GM23338 (cell line): ENCODE measurements around the gene HAO1. TPM values are rescaled to one million over a fixed set of nuclear protein-coding genes. Genes with fewer than 3 reads are reported as not detected.
"Not testable (repeated sequence)": the region's sequence is repeated elsewhere in the genome, so short reads cannot be mapped to it uniquely, and the experiment has no call there.

Source experiments
- ATAC-seq: fragments of 200-7000 bp; cut with Tn5 transposase; 3 replicates; pipeline ENCODE4 v1.9.1; 2020
- DNase-seq: peaks from one replicate; pipeline ENCODE4 v3.0.0-alpha.2; 2015; ENCODE audit warnings: low spot score
- H2AFZ ChIP-seq: fragments of 200-600 bp; sonication (generic); 2 replicates; pipeline ENCODE4 v1.8.0; 2016; ENCODE audit warnings: antibody characterized with exemption, mild to moderate bottlenecking, moderate library complexity
- H3F3A ChIP-seq: fragments of 200-600 bp; sonication (generic); replicated peaks from 2 replicates; pipeline ENCODE4 v1.8.0; 2017; ENCODE audit warnings: antibody characterized with exemption, mixed run types, low read depth
- H3K27ac ChIP-seq: fragments of 200-600 bp; sonication (generic); 2 replicates; pipeline ENCODE4 v1.6.1; 2016; ENCODE audit warnings: low read depth
- H3K27me3 ChIP-seq: fragments of 200-600 bp; sonication (generic); 2 replicates; pipeline ENCODE4 v1.8.0; 2016; ENCODE audit warnings: mild to moderate bottlenecking, mixed run types, moderate library complexity; ENCODE audit not compliant: insufficient read depth
- H3K36me3 ChIP-seq: fragments of 200-600 bp; sonication (generic); 2 replicates; pipeline ENCODE4 v1.8.0; 2016; ENCODE audit warnings: mild to moderate bottlenecking; ENCODE audit not compliant: insufficient read depth
- H3K4me1 ChIP-seq: fragments of 200-600 bp; sonication (generic); 2 replicates; pipeline ENCODE4 v1.8.0; 2016; ENCODE audit warnings: mild to moderate bottlenecking, moderate library complexity; ENCODE audit not compliant: insufficient read depth
- H3K4me2 ChIP-seq: fragments of 200-600 bp; sonication (generic); 2 replicates; pipeline ENCODE4 v1.7.1; 2017; ENCODE audit warnings: mixed run types
- H3K4me3 ChIP-seq: fragments of 200-600 bp; sonication (generic); 2 replicates; pipeline ENCODE4 v1.6.1; 2016; ENCODE audit warnings: mixed run types
- H3K79me2 ChIP-seq: fragments of 200-600 bp; sonication (generic); replicated peaks from 2 replicates; pipeline ENCODE4 v1.8.0; 2017; ENCODE audit warnings: mild to moderate bottlenecking; ENCODE audit not compliant: insufficient read depth
- H3K9me2 ChIP-seq: fragments of 200-600 bp; sonication (generic); 2 replicates; pipeline ENCODE4 v1.8.0; 2017; ENCODE audit not compliant: insufficient read depth
- H4K20me1 ChIP-seq: fragments of 200-600 bp; sonication (generic); replicated peaks from 2 replicates; pipeline ENCODE4 v1.8.0; 2017; ENCODE audit warnings: mild to moderate bottlenecking; ENCODE audit not compliant: insufficient read depth
- H3K27ac Mint-ChIP-seq: 2 replicates; pipeline ENCODE4 v1.8.0; 2020; ENCODE audit warnings: inconsistent platforms, mild to moderate bottlenecking, moderate library complexity, mixed read lengths
- H3K27me3 Mint-ChIP-seq: 3 replicates; pipeline ENCODE4 v1.8.0; 2022; ENCODE audit warnings: low read depth, mild to moderate bottlenecking, moderate library complexity, mixed read lengths, inconsistent platforms; ENCODE audit not compliant: insufficient read depth, poor library complexity
- H3K36me3 Mint-ChIP-seq: 3 replicates; pipeline ENCODE4 v1.8.0; 2021; ENCODE audit warnings: low read depth, mild to moderate bottlenecking, inconsistent platforms, moderate library complexity, mixed read lengths
- H3K4me1 Mint-ChIP-seq: 3 replicates; pipeline ENCODE4 v1.8.0; 2020; ENCODE audit warnings: mild to moderate bottlenecking, inconsistent platforms, mixed read lengths
- H3K4me3 Mint-ChIP-seq: 3 replicates; pipeline ENCODE4 v1.8.0; 2021; ENCODE audit warnings: moderate library complexity, mild to moderate bottlenecking, inconsistent platforms, mixed read lengths
- H3K9me3 Mint-ChIP-seq: 3 replicates; pipeline ENCODE4 v1.8.0; 2020; ENCODE audit warnings: moderate library complexity, mild to moderate bottlenecking, inconsistent platforms, mixed read lengths
- CTCF ChIP-seq, 2 experiments: fragments of 200-600 bp in 1 of 2; sonication (generic) in 1 of 2; conservative IDR thresholded peaks; 2 replicates each; pipeline versions ENCODE4 v1.5.1 to v1.6.1; 2016 to 2017; ENCODE audit warnings: antibody characterized with exemption in 2 of 2, low read depth in 2 of 2, mild to moderate bottlenecking in 2 of 2, moderate library complexity in 1 of 2
- JUNB ChIP-seq: IDR thresholded peaks from one replicate; pipeline ENCODE4 v1.6.1; 2016; ENCODE audit warnings: antibody characterized with exemption; ENCODE audit not compliant: unreplicated experiment
- NANOG ChIP-seq: IDR thresholded peaks from 2 replicates; pipeline ENCODE4 v1.6.1; 2016; ENCODE audit warnings: antibody characterized with exemption, borderline replicate concordance
- POLR2AphosphoS5 ChIP-seq: IDR thresholded peaks from 2 replicates; pipeline ENCODE4 v1.6.1; 2016; ENCODE audit warnings: antibody characterized with exemption, low read depth
- STAT1 ChIP-seq: IDR thresholded peaks from one replicate; pipeline ENCODE4 v1.6.1; 2016; ENCODE audit warnings: antibody characterized with exemption; ENCODE audit not compliant: unreplicated experiment
- ZNF114 ChIP-seq: fragments of 250-450 bp; sonication (Bioruptor Pico); IDR thresholded peaks from 2 replicates; pipeline ENCODE4 v1.5.0; 2020; ENCODE audit warnings: mild to moderate bottlenecking, moderate library complexity
- ZNF331 ChIP-seq: fragments of 250-450 bp; sonication (Bioruptor Pico); IDR thresholded peaks from 2 replicates; pipeline ENCODE4 v1.5.0; 2020; ENCODE audit warnings: low read depth, mild to moderate bottlenecking, moderate library complexity
- polyA plus RNA-seq: library from polyadenylated mRNA; unstranded; fragments of >200 nt; fragmentation: Nextera tagmentation; extraction: Ambion mirVana; gene quantifications from 2 replicates; pipeline ENCODE4 v1.2.1, GENCODE V29; 2016
- small RNA-seq: library from RNA; depleted of rRNA; stranded (forward); fragments of <200 nt; gene quantifications from one replicate; pipeline ENCODE3, GENCODE V24; 2014; ENCODE audit warnings: low replicate concordance
- total RNA-seq: library from RNA; depleted of rRNA; stranded (reverse); fragments of >200 nt; shearing (Covaris generic); gene quantifications from 2 replicates; pipeline ENCODE4 v1.2.3, GENCODE V29; 2014; rRNA removed
- TF ChIP-seq, protein P1 (sequence below): IDR thresholded peaks from one replicate; pipeline ENCODE4 v1.6.1; 2018; ENCODE audit warnings: antibody characterized with exemption; ENCODE audit not compliant: unreplicated experiment

Gene HAO1
- total and polyA plus RNA-seq, 2 experiments from 2014 or later: not detected

- no peak for TF ChIP-seq CTCF (conservative IDR thresholded peaks at IDR 0.05; ENCODE audit: low read depth in 2 of 2)
- TF ChIP-seq, protein P1, sequence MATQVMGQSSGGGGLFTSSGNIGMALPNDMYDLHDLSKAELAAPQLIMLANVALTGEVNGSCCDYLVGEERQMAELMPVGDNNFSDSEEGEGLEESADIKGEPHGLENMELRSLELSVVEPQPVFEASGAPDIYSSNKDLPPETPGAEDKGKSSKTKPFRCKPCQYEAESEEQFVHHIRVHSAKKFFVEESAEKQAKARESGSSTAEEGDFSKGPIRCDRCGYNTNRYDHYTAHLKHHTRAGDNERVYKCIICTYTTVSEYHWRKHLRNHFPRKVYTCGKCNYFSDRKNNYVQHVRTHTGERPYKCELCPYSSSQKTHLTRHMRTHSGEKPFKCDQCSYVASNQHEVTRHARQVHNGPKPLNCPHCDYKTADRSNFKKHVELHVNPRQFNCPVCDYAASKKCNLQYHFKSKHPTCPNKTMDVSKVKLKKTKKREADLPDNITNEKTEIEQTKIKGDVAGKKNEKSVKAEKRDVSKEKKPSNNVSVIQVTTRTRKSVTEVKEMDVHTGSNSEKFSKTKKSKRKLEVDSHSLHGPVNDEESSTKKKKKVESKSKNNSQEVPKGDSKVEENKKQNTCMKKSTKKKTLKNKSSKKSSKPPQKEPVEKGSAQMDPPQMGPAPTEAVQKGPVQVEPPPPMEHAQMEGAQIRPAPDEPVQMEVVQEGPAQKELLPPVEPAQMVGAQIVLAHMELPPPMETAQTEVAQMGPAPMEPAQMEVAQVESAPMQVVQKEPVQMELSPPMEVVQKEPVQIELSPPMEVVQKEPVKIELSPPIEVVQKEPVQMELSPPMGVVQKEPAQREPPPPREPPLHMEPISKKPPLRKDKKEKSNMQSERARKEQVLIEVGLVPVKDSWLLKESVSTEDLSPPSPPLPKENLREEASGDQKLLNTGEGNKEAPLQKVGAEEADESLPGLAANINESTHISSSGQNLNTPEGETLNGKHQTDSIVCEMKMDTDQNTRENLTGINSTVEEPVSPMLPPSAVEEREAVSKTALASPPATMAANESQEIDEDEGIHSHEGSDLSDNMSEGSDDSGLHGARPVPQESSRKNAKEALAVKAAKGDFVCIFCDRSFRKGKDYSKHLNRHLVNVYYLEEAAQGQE: no peak
- no peak for TF ChIP-seq JUNB
- TF ChIP-seq ZNF114 (CRISPR knock-in tag): no peak
- TF ChIP-seq NANOG: no peak
- TF ChIP-seq ZNF331 (CRISPR knock-in tag): no peak
- no peak for TF ChIP-seq POLR2AphosphoS5
- no peak for TF ChIP-seq STAT1
Measured at GRCh38 chr20:7836076-7836475, 104.2 kb downstream of the HAO1 start (continued).

- H3K36me3 ChIP-seq: not testable (repeated sequence)
Measured at GRCh38 chr20:7834441-7834840, 105.8 kb downstream of the HAO1 start.

More at GRCh38 chr20:7834441-7834840, 105.8 kb downstream of the HAO1 start:
- not testable (repeated sequence) for H3K9me2 ChIP-seq, H4K20me1 ChIP-seq, H3K27ac ChIP-seq, ATAC-seq, H3K27me3 Mint-ChIP-seq, H3K79me2 ChIP-seq, H3K4me2 ChIP-seq, H3F3A ChIP-seq, H3K4me3 Mint-ChIP-seq, H3K27me3 ChIP-seq, H3K4me3 ChIP-seq, H2AFZ ChIP-seq, DNase-seq, H3K4me1 ChIP-seq, H3K36me3 Mint-ChIP-seq, H3K4me1 Mint-ChIP-seq, H3K27ac Mint-ChIP-seq
- peaks cover 16% of the 10 kb centered on the region for H3K9me3 Mint-ChIP-seq

Small RNAs within 50 kb of the gene (small RNA-seq; reads per million reads assigned to genes)
- not detected for gene AL021879.1

Other genes with a start within 250 kb of the HAO1 start
- 5.0 and 7.5 TPM in 2 replicates for gene TMX4, start 79.3 kb upstream of the HAO1 start, total RNA-seq
- gene TMX4, start 79.3 kb upstream of the HAO1 start, polyA plus RNA-seq: 2.1 and 2.5 TPM in 2 replicates
- 20.6 and 20.7 TPM in 2 replicates for gene PLCB1, start 191.8 kb upstream of the HAO1 start, total RNA-seq
- 10.0 and 14.9 TPM in 2 replicates for gene PLCB1, start 191.8 kb upstream of the HAO1 start, polyA plus RNA-seq